Stimulated activated CD4-positive, alpha-beta T cell treated with anti-CD3 and anti-CD28 coated beads, TNF-alpha, amount 100 ng/mL, for 4 hours (primary cell): ENCODE measurements around the gene REEP6.

Experiments
- DNase-seq, 3 experiments: peaks; one replicate each; pipeline ENCODE4 v3.0.0-alpha.2; 2020; ENCODE audit warnings: low read depth in 3 of 3

Gene REEP6

GRCh38 chr19:1456121-1456900 lies 34.7 kb upstream of the REEP6 start:
- DNase-seq = no peak

- no peak for DNase-seq
These were observed 33.8 kb upstream of the REEP6 start for GRCh38 chr19:1457031-1457739.

GRCh38 chr19:1457892-1458291 lies 33.1 kb upstream of the REEP6 start:
- no peak for DNase-seq

- no peak for DNase-seq
These were observed 31.5 kb upstream of the REEP6 start for GRCh38 chr19:1459479-1459878.

- no peak for DNase-seq
These were observed 30.7 kb upstream of the REEP6 start for GRCh38 chr19:1460033-1460995.

GRCh38 chr19:1461862-1462261 lies 29.1 kb upstream of the REEP6 start:
- DNase-seq = no peak

- no peak for DNase-seq
These were observed 25.6 kb upstream of the REEP6 start for GRCh38 chr19:1465191-1466016.

GRCh38 chr19:1466018-1466460 lies 24.9 kb upstream of the REEP6 start:
- no peak for DNase-seq

- no peak for DNase-seq
These were observed 24.3 kb upstream of the REEP6 start for GRCh38 chr19:1466461-1467214.

GRCh38 chr19:1467215-1467489 lies 23.8 kb upstream of the REEP6 start:
- DNase-seq = no peak

GRCh38 chr19:1467490-1468273 lies 23.3 kb upstream of the REEP6 start:
- DNase-seq = no peak

GRCh38 chr19:1468274-1468820 lies 22.6 kb upstream of the REEP6 start:
- no peak for DNase-seq

- DNase-seq = no peak
These were observed 22.1 kb upstream of the REEP6 start for GRCh38 chr19:1468821-1469254.

GRCh38 chr19:1469255-1470054 lies 21.5 kb upstream of the REEP6 start:
- DNase-seq = no peak

GRCh38 chr19:1470055-1470304 lies 21.0 kb upstream of the REEP6 start:
- no peak for DNase-seq

- DNase-seq = peak; percentile 54 to 69 (median 61)
These were observed 20.5 kb upstream of the REEP6 start for GRCh38 chr19:1470305-1471009.

GRCh38 chr19:1471010-1471514 lies 19.9 kb upstream of the REEP6 start:
- no peak for DNase-seq

GRCh38 chr19:1471515-1472160 lies 19.3 kb upstream of the REEP6 start:
- no peak for DNase-seq
